DND-41 (cell line): ENCODE measurements around the gene JAGN1.

Experiments
- CTCF ChIP-seq: IDR thresholded peaks from 2 replicates; pipeline ENCODE4 v1.5.1; 2012; ENCODE audit warnings: borderline replicate concordance, low read length, moderate library complexity, mild to moderate bottlenecking; ENCODE audit not compliant: poor library complexity, severe bottlenecking; ENCODE audit errors: extremely low read depth
- EZH2 ChIP-seq: IDR thresholded peaks from 3 replicates; pipeline ENCODE4 v1.6.1; 2012; ENCODE audit warnings: borderline replicate concordance, low read depth, mild to moderate bottlenecking, moderate library complexity, low read length, inconsistent platforms; ENCODE audit not compliant: severe bottlenecking

GRCh38 chr3:9934993-9935392 is 44.6 kb downstream of the JAGN1 start:
- TF ChIP-seq EZH2: no peak
- TF ChIP-seq CTCF: no peak
